ENCODE data around the gene TEX26.

DNA sequence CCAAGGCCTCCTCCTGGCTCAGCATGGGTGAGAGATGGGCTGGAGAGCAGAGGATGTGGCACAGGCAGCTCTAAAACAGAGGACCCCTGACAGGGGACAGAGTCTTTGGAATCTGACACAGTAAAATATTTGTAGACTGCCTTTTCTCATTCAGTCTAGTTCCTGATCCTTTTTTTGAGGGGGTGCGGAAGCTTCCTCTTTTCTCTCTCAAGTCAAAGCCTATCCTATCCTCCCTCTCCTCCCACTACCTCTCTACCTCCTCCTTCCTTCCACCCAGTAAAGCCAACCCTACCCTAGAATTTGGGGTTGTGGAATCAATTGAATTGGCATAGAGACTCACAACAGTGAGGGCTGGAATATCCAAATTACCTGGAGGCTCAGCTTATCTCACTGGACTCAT, 82.0 kb downstream of the TEX26 start:
- TF ChIP-seq, protein P1, sequence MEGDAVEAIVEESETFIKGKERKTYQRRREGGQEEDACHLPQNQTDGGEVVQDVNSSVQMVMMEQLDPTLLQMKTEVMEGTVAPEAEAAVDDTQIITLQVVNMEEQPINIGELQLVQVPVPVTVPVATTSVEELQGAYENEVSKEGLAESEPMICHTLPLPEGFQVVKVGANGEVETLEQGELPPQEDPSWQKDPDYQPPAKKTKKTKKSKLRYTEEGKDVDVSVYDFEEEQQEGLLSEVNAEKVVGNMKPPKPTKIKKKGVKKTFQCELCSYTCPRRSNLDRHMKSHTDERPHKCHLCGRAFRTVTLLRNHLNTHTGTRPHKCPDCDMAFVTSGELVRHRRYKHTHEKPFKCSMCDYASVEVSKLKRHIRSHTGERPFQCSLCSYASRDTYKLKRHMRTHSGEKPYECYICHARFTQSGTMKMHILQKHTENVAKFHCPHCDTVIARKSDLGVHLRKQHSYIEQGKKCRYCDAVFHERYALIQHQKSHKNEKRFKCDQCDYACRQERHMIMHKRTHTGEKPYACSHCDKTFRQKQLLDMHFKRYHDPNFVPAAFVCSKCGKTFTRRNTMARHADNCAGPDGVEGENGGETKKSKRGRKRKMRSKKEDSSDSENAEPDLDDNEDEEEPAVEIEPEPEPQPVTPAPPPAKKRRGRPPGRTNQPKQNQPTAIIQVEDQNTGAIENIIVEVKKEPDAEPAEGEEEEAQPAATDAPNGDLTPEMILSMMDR (IDR thresholded peaks at IDR 0.05), result no peak
- TF ChIP-seq POLR2AphosphoS5 (IDR thresholded peaks at IDR 0.05) (no peak), POLR2A (IDR thresholded peaks at IDR 0.05) (no peak)
